ENCODE results near the gene SH3RF3.
A peak's percentile ranks its signal among the peaks of the same experiment; 100 is the strongest.

SH3RF3 gene

DNA sequence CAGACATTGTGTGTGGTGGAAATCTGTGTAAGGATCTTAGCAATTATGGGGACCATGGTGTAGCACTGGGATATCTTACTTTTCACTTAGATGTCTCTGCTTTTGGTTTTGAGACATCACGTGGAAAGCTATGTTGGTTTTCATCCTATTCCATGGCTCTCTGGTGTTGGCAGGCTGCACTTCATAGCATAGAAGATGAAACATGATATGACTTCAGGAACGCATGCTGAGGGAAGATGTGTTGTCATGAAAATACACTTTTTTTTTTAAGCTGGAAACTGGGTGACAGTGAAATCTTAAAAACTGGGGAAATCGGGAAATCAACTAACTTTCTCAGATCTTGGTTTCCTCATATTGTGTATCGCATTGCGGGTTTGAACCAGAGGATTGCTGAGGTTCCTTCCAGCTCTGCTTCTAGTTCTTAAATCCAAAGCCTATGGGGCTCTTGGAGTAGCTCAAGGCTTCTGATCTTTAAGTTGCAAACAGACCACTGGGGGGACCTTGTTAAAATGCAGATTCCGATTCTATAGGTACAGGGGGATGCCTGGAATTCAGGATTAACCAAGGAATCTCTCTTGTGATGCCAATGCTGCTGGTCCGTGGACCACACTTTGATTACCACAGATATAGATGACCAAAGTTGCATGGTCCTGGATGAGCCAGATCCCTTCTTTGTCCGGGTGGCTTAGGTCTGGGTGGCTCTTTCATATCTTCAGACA lies 160.7 kb downstream of the SH3RF3 start:
- Histone ChIP-seq H3K4me3 (ENCODE audit: insufficient read length, low read depth) (no peak overlapping the region), H3K36me3 (ENCODE audit: insufficient read depth, insufficient read length, low read length) (no peaks in the 10 kb centered on the region), H3K9me3 (ENCODE audit: insufficient read depth, low read length) (peaks cover 3% of the 10 kb centered on the region; the same call in 1 of the 2 replicates), H3K9ac (ENCODE audit: insufficient read length, low read depth) (no peak overlapping the region), H3K4me1 (ENCODE audit: insufficient read depth, insufficient read length) (peaks cover 3% of the 10 kb centered on the region), H3K27me3 (ENCODE audit: insufficient read depth, insufficient read length) (no peaks in the 10 kb centered on the region)
- TF ChIP-seq SUZ12 (IDR thresholded peaks at IDR 0.05; ENCODE audit: extremely low read depth, insufficient read depth, insufficient read length) (no peak), ZNF274 (IDR thresholded peaks at IDR 0.05; ENCODE audit: low read depth, low read length) (no peak), YY1 (IDR thresholded peaks at IDR 0.05; ENCODE audit: insufficient read depth, insufficient read length) (no peak)
- DNase-seq (ENCODE audit: low read depth, low spot score) = peak; percentile 32

DNA sequence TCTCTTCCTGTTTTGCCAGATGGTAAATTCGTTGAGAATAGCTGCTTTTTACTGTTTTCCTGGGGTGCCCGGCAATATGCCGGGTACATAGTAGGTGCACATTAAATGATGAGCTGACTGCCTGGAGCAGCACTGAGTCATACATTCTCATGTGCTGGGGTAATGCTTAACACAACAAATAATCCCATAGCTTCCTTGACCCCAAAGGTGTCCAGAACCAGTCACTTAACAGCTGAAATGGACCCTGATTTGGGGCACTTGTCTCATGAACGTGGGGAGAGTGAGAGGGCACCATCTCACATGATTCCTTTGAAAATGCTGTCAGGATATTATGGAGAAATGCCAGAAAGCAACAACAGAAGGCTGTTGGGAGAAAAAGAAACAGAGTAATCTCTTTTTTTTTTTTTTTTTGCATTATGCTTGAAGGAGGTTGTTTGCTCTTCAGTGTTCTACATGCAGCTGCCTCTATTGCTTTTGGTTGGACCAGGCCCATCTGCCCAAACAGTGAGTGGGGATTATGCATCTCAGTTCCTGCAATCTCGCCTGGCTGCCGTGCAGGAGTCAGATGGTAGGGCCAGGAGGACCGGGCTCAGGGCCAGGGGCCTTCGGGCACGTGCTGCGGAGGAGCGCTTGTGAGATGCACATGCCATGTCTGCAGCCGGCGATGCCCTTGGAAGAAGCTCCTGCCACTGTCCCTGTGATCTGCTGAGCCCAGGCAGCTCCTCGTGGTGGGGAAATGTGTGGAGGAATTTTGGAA lies 162.1 kb downstream of the SH3RF3 start:
- Histone ChIP-seq H3K9me3 (ENCODE audit: insufficient read depth, low read length) (peaks cover 3% of the 10 kb centered on the region; the same call in 1 of the 2 replicates), H3K9ac (ENCODE audit: insufficient read length, low read depth) (no peak overlapping the region), H3K27me3 (ENCODE audit: insufficient read depth, insufficient read length) (no peaks in the 10 kb centered on the region), H3K4me1 (ENCODE audit: insufficient read depth, insufficient read length) (peaks cover 3% of the 10 kb centered on the region), H3K36me3 (ENCODE audit: insufficient read depth, insufficient read length, low read length) (no peaks in the 10 kb centered on the region), H3K4me3 (ENCODE audit: insufficient read length, low read depth) (no peak overlapping the region)
- no peak for DNase-seq (ENCODE audit: low read depth, low spot score)
- TF ChIP-seq ZNF274 (IDR thresholded peaks at IDR 0.05; ENCODE audit: low read depth, low read length) (no peak), YY1 (IDR thresholded peaks at IDR 0.05; ENCODE audit: insufficient read depth, insufficient read length) (no peak), SUZ12 (IDR thresholded peaks at IDR 0.05; ENCODE audit: extremely low read depth, insufficient read depth, insufficient read length) (no peak)

DNA sequence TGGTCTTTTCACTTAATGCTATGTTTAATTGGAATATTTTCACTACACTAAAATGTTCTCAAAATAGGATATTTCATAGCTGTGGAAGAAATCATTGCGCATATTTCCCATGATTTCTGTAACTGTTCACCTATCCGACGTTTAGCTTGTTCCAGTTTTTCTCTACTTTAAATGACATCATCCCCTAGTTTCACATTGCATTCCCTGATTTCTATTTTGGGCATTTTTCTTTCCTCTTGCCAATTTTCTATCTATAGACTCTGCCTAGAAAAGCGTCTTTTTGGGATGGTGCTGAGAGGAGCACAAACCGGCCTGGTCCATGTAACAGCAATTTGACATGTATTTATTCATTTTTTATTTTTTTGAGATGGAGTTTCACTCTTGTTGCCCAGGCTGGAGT lies 163.4 kb downstream of the SH3RF3 start:
- H3K4me1 ChIP-seq (ENCODE audit: insufficient read depth, insufficient read length) = peaks cover 3% of the 10 kb centered on the region

GRCh38 chr2:109293663-109294062 lies 164.7 kb downstream of the SH3RF3 start:
- H3K27me3 ChIP-seq (ENCODE audit: insufficient read depth, insufficient read length) = no peaks in the 10 kb centered on the region
- H3K9ac ChIP-seq (ENCODE audit: insufficient read length, low read depth) = no peak overlapping the region
- H3K9me3 ChIP-seq (ENCODE audit: insufficient read depth, low read length) = peaks cover 3% of the 10 kb centered on the region; the same call in 1 of the 2 replicates
- peaks cover 3% of the 10 kb centered on the region for H3K4me1 ChIP-seq (ENCODE audit: insufficient read depth, insufficient read length)
- no peaks in the 10 kb centered on the region for H3K36me3 ChIP-seq (ENCODE audit: insufficient read depth, insufficient read length, low read length)
- TF ChIP-seq SUZ12 (IDR thresholded peaks at IDR 0.05; ENCODE audit: extremely low read depth, insufficient read depth, insufficient read length) (no peak), ZNF274 (IDR thresholded peaks at IDR 0.05; ENCODE audit: low read depth, low read length) (no peak), YY1 (IDR thresholded peaks at IDR 0.05; ENCODE audit: insufficient read depth, insufficient read length) (no peak)
- DNase-seq (ENCODE audit: low read depth, low spot score) = no peak
- no peak overlapping the region for H3K4me3 ChIP-seq (ENCODE audit: insufficient read length, low read depth)

More for the DNA sequence above, 163.4 kb downstream of the SH3RF3 start:
- Histone ChIP-seq H3K36me3 (ENCODE audit: insufficient read depth, insufficient read length, low read length) (no peaks in the 10 kb centered on the region), H3K9me3 (ENCODE audit: insufficient read depth, low read length) (peaks cover 3% of the 10 kb centered on the region; the same call in 1 of the 2 replicates), H3K9ac (ENCODE audit: insufficient read length, low read depth) (no peak overlapping the region), H3K27me3 (ENCODE audit: insufficient read depth, insufficient read length) (no peaks in the 10 kb centered on the region), H3K4me3 (ENCODE audit: insufficient read length, low read depth) (no peak overlapping the region)
- DNase-seq (ENCODE audit: low read depth, low spot score) = no peak
- no peak for TF ChIP-seq ZNF274 (IDR thresholded peaks at IDR 0.05; ENCODE audit: low read depth, low read length)

DNA sequence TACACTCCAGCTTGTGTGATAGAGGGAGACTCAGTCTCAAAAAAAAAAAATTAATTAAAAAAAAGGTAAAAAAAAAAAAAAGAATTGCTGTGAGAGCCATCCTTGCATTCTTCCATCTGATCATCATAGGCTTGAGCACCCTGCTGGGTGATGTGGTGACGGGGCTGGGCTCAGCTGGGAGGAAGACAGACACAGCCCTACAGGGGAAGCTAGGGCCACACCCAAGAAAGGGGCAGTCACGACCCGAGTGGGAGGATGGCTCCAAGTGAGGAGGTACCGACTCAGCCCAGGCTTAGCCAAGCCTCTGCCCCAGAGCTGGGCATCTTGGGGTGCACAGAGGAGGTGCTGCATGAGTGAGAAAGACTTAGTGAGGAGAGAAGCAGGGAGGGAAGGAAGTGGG lies 165.5 kb downstream of the SH3RF3 start:
- Histone ChIP-seq H3K4me1 (ENCODE audit: insufficient read depth, insufficient read length) (peaks cover 4% of the 10 kb centered on the region), H3K36me3 (ENCODE audit: insufficient read depth, insufficient read length, low read length) (no peaks in the 10 kb centered on the region), H3K9ac (ENCODE audit: insufficient read length, low read depth) (no peak overlapping the region), H3K9me3 (ENCODE audit: insufficient read depth, low read length) (peaks cover 3% of the 10 kb centered on the region; the same call in 1 of the 2 replicates), H3K27me3 (ENCODE audit: insufficient read depth, insufficient read length) (no peaks in the 10 kb centered on the region), H3K4me3 (ENCODE audit: insufficient read length, low read depth) (no peak overlapping the region)
- TF ChIP-seq SUZ12 (IDR thresholded peaks at IDR 0.05; ENCODE audit: extremely low read depth, insufficient read depth, insufficient read length) = no peak
- no peak for TF ChIP-seq YY1 (IDR thresholded peaks at IDR 0.05; ENCODE audit: insufficient read depth, insufficient read length)
- TF ChIP-seq ZNF274 (IDR thresholded peaks at IDR 0.05; ENCODE audit: low read depth, low read length) = no peak
- no peak for DNase-seq (ENCODE audit: low read depth, low spot score)

DNA sequence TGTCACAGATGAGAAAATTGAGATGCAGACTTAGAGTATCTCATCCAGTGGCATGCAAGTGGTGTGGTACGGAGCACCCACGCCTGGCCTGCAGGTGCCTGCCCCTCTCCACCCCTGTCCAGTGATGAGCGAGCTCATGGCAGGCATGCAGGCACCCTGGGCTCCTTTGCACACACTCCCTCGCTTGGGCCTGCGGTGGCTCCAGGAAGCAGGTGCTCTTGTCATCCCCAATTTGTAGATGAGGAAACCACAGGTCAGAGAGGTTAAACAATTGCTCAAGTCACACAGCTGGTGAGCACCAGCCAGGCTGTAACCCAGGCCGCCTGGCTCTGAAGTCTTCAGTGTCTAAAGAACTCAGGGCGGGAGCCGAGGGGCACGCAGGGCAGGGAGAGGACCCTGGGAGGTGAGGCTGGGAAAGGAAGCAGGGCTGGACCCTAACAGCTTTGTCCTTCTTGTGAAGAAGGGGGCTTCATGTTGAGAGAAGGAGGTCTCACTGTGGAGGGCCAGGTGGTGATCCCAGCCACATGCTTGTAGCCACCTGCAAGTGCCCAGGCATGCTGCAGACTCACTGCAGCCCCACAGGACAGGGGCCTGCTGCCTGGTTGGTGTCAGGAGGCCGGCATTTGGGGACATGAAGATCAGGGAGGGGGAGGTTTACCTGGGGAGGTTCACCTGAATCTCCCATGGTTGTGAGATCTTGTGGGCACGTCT lies 166.2 kb downstream of the SH3RF3 start:
- TF ChIP-seq SUZ12 (IDR thresholded peaks at IDR 0.05; ENCODE audit: extremely low read depth, insufficient read depth, insufficient read length) (no peak), YY1 (IDR thresholded peaks at IDR 0.05; ENCODE audit: insufficient read depth, insufficient read length) (no peak), ZNF274 (IDR thresholded peaks at IDR 0.05; ENCODE audit: low read depth, low read length) (no peak)
- Histone ChIP-seq H3K27me3 (ENCODE audit: insufficient read depth, insufficient read length) (no peaks in the 10 kb centered on the region), H3K36me3 (ENCODE audit: insufficient read depth, insufficient read length, low read length) (no peaks in the 10 kb centered on the region), H3K4me3 (ENCODE audit: insufficient read length, low read depth) (no peak overlapping the region), H3K9ac (ENCODE audit: insufficient read length, low read depth) (no peak overlapping the region), H3K4me1 (ENCODE audit: insufficient read depth, insufficient read length) (peaks cover 4% of the 10 kb centered on the region), H3K9me3 (ENCODE audit: insufficient read depth, low read length) (peaks cover 3% of the 10 kb centered on the region; the same call in 1 of the 2 replicates)
- no peak for DNase-seq (ENCODE audit: low read depth, low spot score)

DNA sequence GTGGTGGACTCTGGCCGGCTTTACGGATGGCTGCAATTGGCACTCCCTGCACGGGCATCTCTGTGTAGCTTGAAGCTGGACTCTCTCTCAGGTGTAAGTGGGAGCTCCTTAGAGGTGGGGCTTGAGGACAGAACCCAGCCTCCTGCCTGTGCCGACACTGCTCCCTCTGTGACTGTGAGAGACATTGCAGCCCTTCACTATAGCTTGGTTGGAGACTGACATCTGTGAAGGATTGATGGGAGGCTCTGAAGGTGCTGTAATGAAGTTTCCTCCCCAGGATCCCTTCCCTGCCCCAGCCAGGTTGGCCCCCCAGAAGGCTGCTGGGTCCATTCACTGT lies 166.7 kb downstream of the SH3RF3 start:
- Histone ChIP-seq H3K36me3 (ENCODE audit: insufficient read depth, insufficient read length, low read length) (no peaks in the 10 kb centered on the region), H3K27me3 (ENCODE audit: insufficient read depth, insufficient read length) (no peaks in the 10 kb centered on the region), H3K9me3 (ENCODE audit: insufficient read depth, low read length) (peaks cover 3% of the 10 kb centered on the region; the same call in 1 of the 2 replicates), H3K9ac (ENCODE audit: insufficient read length, low read depth) (no peak overlapping the region), H3K4me3 (ENCODE audit: insufficient read length, low read depth) (no peak overlapping the region), H3K4me1 (ENCODE audit: insufficient read depth, insufficient read length) (peaks cover 4% of the 10 kb centered on the region)
- TF ChIP-seq YY1 (IDR thresholded peaks at IDR 0.05; ENCODE audit: insufficient read depth, insufficient read length) = no peak
- TF ChIP-seq ZNF274 (IDR thresholded peaks at IDR 0.05; ENCODE audit: low read depth, low read length) = no peak
- TF ChIP-seq SUZ12 (IDR thresholded peaks at IDR 0.05; ENCODE audit: extremely low read depth, insufficient read depth, insufficient read length) = no peak
- no peak for DNase-seq (ENCODE audit: low read depth, low spot score)

Measured in NT2/D1 (cell line).